Ishikawa (cell line): ENCODE results near the gene NDRG3.

Source experiments
- MAX ChIP-seq: IDR thresholded peaks from 2 replicates; pipeline ENCODE4 v1.6.1; 2012
- YY1 ChIP-seq: IDR thresholded peaks from 2 replicates; pipeline ENCODE4 v1.6.1; 2012; ENCODE audit warnings: low read depth

GRCh38 chr20:36785308-36785707 lies 39.4 kb upstream of the NDRG3 start:
- no peak for TF ChIP-seq MAX
- TF ChIP-seq YY1: no peak
